HEK293 (cell line): ENCODE measurements around the gene MLF2.

Source experiments
- CTCF ChIA-PET: fragments of 350-600 bp; formaldehyde crosslinking; extraction: SDS; loops from one replicate; lab custom pipeline; 2021; ENCODE audit warnings: antibody characterized with exemption; lab: Yijun Ruan, JAX
- POLR2A ChIA-PET: fragments of 300-600 bp; formaldehyde crosslinking; extraction: SDS; loops from one replicate; lab custom pipeline; 2020; ENCODE audit warnings: antibody characterized with exemption, inconsistent platforms; lab: Yijun Ruan, JAX
- H3K27ac ChIP-seq: fragments of 200-500 bp; sonication (Bioruptor generic); 2 replicates; pipeline ENCODE4 v1.5.1; 2014; ENCODE audit warnings: low read depth, low read length, control low read depth, inconsistent platforms; ENCODE audit errors: extremely low read depth
- H3K36me3 ChIP-seq, 2 experiments: fragments of 200-500 bp in 1 of 2; sonication (Bioruptor generic) in 1 of 2; 1 replicate in 1 of 2; 2 replicates in 1 of 2; pipeline ENCODE4 v1.5.1; 2014 to 2017; ENCODE audit warnings: inconsistent platforms in 2 of 2, low read length in 2 of 2; ENCODE audit not compliant: control insufficient read depth in 2 of 2, insufficient read depth in 1 of 2
- H3K4me1 ChIP-seq: fragments of 200-500 bp; sonication (Bioruptor generic); 2 replicates; pipeline ENCODE4 v1.5.1; 2014; ENCODE audit warnings: mild to moderate bottlenecking, low read length, inconsistent platforms; ENCODE audit not compliant: control insufficient read depth, insufficient read depth
- H3K4me3 ChIP-seq: 2 replicates; pipeline ENCODE4 v1.5.1; 2011; ENCODE audit warnings: low read depth, mild to moderate bottlenecking, control low read depth, low read length, moderate library complexity
- H3K9me3 ChIP-seq: fragments of 200-500 bp; sonication (Bioruptor generic); 2 replicates; pipeline ENCODE4 v1.5.1; 2014; ENCODE audit warnings: low read depth, low read length, inconsistent platforms; ENCODE audit not compliant: control insufficient read depth, insufficient read depth
- MEIS1 ChIP-seq: sonication (generic); formaldehyde crosslinking; IDR thresholded peaks from 2 replicates; pipeline ENCODE4 v1.8.1; 2022; ENCODE audit warnings: missing genetic modification reagents, mild to moderate bottlenecking, borderline replicate concordance
- MYNN ChIP-seq: fragments of 450-650 bp; formaldehyde crosslinking; IDR thresholded peaks from 2 replicates; pipeline ENCODE4 v1.5.1; 2016; ENCODE audit warnings: missing biosample characterization, missing genetic modification characterization, borderline replicate concordance
- ZNF510 ChIP-seq: fragments of 450-650 bp; formaldehyde crosslinking; IDR thresholded peaks from 2 replicates; pipeline ENCODE4 v1.5.1; 2018; ENCODE audit warnings: mild to moderate bottlenecking, missing genetic modification characterization, missing biosample characterization; ENCODE audit not compliant: insufficient replicate concordance
- ZNF518A ChIP-seq: fragments of 450-650 bp; formaldehyde crosslinking; conservative IDR thresholded peaks from 2 replicates; pipeline ENCODE4 v1.5.1; 2016; ENCODE audit warnings: low read depth, missing biosample characterization, missing genetic modification characterization
- ZNF548 ChIP-seq: fragments of 450-650 bp; formaldehyde crosslinking; IDR thresholded peaks from 2 replicates; pipeline ENCODE4 v1.5.1; 2016; ENCODE audit warnings: missing biosample characterization, missing genetic modification characterization
- ZNF596 ChIP-seq: fragments of 450-650 bp; IDR thresholded peaks from 2 replicates; pipeline ENCODE4 v1.5.0; 2018; ENCODE audit warnings: missing biosample characterization, mild to moderate bottlenecking, missing genetic modification characterization, moderate library complexity
- ZXDB ChIP-seq: fragments of 450-650 bp; formaldehyde crosslinking; IDR thresholded peaks from 2 replicates; pipeline ENCODE4 v1.5.1; 2016; ENCODE audit warnings: missing biosample characterization, missing genetic modification characterization

MLF2 gene

DNA sequence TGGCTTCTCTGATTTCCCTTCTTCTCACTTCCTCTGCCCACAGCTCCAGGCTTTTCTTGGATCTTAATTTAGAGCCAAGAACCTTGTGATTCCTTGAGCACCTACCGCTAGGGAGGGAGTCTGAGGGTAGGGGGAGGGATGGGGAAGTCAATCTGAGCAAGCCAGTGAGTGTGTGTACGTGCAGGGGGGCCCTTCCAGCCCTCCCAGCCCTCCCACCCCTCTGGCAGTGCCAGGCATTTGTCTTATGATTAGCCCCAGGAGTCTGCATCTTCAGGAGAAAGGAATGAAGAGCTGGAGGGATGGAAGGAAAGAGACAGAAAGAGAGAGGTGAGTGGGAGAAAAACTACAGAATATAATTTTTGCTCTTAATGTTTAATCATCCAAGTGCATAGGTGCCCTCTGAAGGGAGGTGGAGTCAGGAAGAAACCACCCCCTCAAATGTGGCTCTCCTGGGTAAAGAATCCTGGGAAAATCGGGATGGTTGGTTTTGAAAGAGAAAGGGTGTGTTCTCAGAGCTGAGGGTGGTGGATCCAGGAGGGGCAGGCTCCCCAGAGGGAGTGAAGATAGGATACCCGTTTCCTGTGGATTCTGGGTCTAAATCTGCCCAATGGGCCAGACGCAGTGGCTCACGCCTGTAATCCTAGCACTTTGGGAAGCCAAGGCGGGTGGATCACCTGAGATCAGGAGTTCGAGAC, 54.4 kb downstream of the MLF2 start:
- H3K36me3 ChIP-seq = peaks cover 0 to 16% of the 10 kb centered on the region in 2 experiments; a peak in 1 of 3 replicates
- H3K4me3 ChIP-seq = no peak overlapping the region
- no peak overlapping the region for H3K27ac ChIP-seq
- TF ChIP-seq ZNF510 (tag by site-specific recombination) (no peak), ZNF548 (tag by site-specific recombination) (no peak), ZNF518A (tag by site-specific recombination) (no peak), MEIS1 (CRISPR knock-in tag) (no peak), ZNF596 (tag by site-specific recombination) (no peak), MYNN (tag by site-specific recombination) (no peak), ZXDB (tag by site-specific recombination) (no peak)
- no peaks in the 10 kb centered on the region for H3K9me3 ChIP-seq
- ChIA-PET POLR2A (interaction anchor here (0.7 to 2.5 kb wide), 6 partner anchors 9 to 164 kb away, joined by 3 to 16 read pairs (median 4); partner anchors contain the start of genes COPS7A, GAPDH and ZNF384), CTCF (interaction anchor here (0.6 to 1.5 kb wide), 9 partner anchors 14 to 731 kb away, joined by 3 to 8 read pairs (median 3); no protein-coding TSS in a partner anchor)
- no peaks in the 10 kb centered on the region for H3K4me1 ChIP-seq
